CD14-positive monocyte (primary cell): ENCODE data around the gene YAF2. TPM values are rescaled to one million over a fixed set of nuclear protein-coding genes. Genes with fewer than 3 reads are reported as not detected.

ENCODE experiments used
- DNase-seq, 3 donors: peaks; one replicate each; pipeline ENCODE4 v3.0.0-alpha.2; 2011 to 2022
- H2AFZ ChIP-seq: 2 replicates; pipeline ENCODE4 v1.6.0; 2012; ENCODE audit warnings: mild to moderate bottlenecking, low read depth, low read length, inconsistent platforms; ENCODE audit not compliant: insufficient read depth, poor library complexity, severe bottlenecking
- H3K27ac ChIP-seq, 2 donors: 1 replicate in 1 of 2; 2 replicates in 1 of 2; pipeline ENCODE4 v1.5.1; 2012 to 2013; ENCODE audit warnings: low read length in 2 of 2, control low read depth in 1 of 2, inconsistent platforms in 1 of 2, low read depth in 1 of 2, mild to moderate bottlenecking in 1 of 2
- H3K27me3 ChIP-seq, 2 donors: one replicate each; pipeline versions ENCODE4 v1.6.0 to v1.6.1; 2011 to 2013; ENCODE audit warnings: low read length in 2 of 2; ENCODE audit not compliant: control insufficient read depth in 2 of 2, insufficient read depth in 2 of 2
- H3K36me3 ChIP-seq, 2 donors: replicated peaks in 1 of 2; 1 replicate in 1 of 2; 2 replicates in 1 of 2; pipeline versions ENCODE4 v1.5.1 to v1.6.1; 2012 to 2013; ENCODE audit warnings: low read length in 2 of 2, control low read depth in 1 of 2, inconsistent platforms in 1 of 2, mild to moderate bottlenecking in 1 of 2; ENCODE audit not compliant: insufficient read depth in 2 of 2, control insufficient read depth in 1 of 2
- H3K4me1 ChIP-seq, 2 donors: 1 replicate in 1 of 2; 2 replicates in 1 of 2; pipeline versions ENCODE4 v1.5.1 to v1.6.1; 2012 to 2013; ENCODE audit warnings: low read length in 2 of 2, control low read depth in 1 of 2, inconsistent platforms in 1 of 2, mild to moderate bottlenecking in 1 of 2, moderate library complexity in 1 of 2; ENCODE audit not compliant: insufficient read depth in 2 of 2, control insufficient read depth in 1 of 2
- H3K4me2 ChIP-seq: replicated peaks from 2 replicates; pipeline ENCODE3; 2012; ENCODE audit warnings: low read length, moderate library complexity, mild to moderate bottlenecking; ENCODE audit not compliant: poor library complexity, severe bottlenecking; ENCODE audit errors: extremely low read depth
- H3K4me3 ChIP-seq, 3 experiments: fragments of 200-600 bp in 1 of 3; sonication (generic) in 1 of 3; replicated peaks in 1 of 3; 1 replicate in 2 of 3; 2 replicates in 1 of 3; pipeline ENCODE4 v1.5.1; 2011 to 2013; ENCODE audit warnings: low read length in 3 of 3, mild to moderate bottlenecking in 3 of 3, control low read depth in 2 of 3, low read depth in 2 of 3, inconsistent platforms in 1 of 3, moderate library complexity in 1 of 3
- H3K79me2 ChIP-seq: 2 replicates; pipeline ENCODE4 v1.6.0; 2012; ENCODE audit warnings: mild to moderate bottlenecking, control low read depth, inconsistent platforms, low read length, moderate library complexity; ENCODE audit not compliant: insufficient read depth
- H3K9ac ChIP-seq: 2 replicates; pipeline ENCODE4 v1.6.0; 2017; ENCODE audit warnings: low read length, mild to moderate bottlenecking; ENCODE audit not compliant: insufficient read depth, poor library complexity, severe bottlenecking
- H3K9me3 ChIP-seq, 2 donors: replicated peaks in 1 of 2; 1 replicate in 1 of 2; 2 replicates in 1 of 2; pipeline versions ENCODE4 v1.5.1 to v1.6.1; 2012 to 2013; ENCODE audit warnings: low read length in 2 of 2, control low read depth in 1 of 2; ENCODE audit not compliant: control insufficient read depth in 1 of 2, insufficient read depth in 1 of 2
- H4K20me1 ChIP-seq: 2 replicates; pipeline ENCODE4 v1.6.0; 2012; ENCODE audit warnings: mild to moderate bottlenecking, low read length, control low read depth, moderate library complexity; ENCODE audit not compliant: insufficient read depth
- H3K27ac Mint-ChIP-seq, 7 donors: one replicate each; pipeline ENCODE4 v1.8.0; 2020; ENCODE audit warnings: mild to moderate bottlenecking in 7 of 7, mixed read lengths in 7 of 7, moderate library complexity in 6 of 7, inconsistent platforms in 2 of 7
- H3K27me3 Mint-ChIP-seq, 3 donors: one replicate each; pipeline ENCODE4 v1.8.0; 2021 to 2022; ENCODE audit warnings: low read depth in 3 of 3, mild to moderate bottlenecking in 3 of 3, mixed read lengths in 3 of 3, moderate library complexity in 3 of 3, inconsistent platforms in 1 of 3
- H3K36me3 Mint-ChIP-seq, 2 donors: one replicate each; pipeline ENCODE4 v1.8.0; 2020; ENCODE audit warnings: mixed read lengths in 2 of 2, inconsistent platforms in 1 of 2, mild to moderate bottlenecking in 1 of 2
- H3K4me1 Mint-ChIP-seq: one replicate; pipeline ENCODE4 v1.8.0; 2020; ENCODE audit warnings: mild to moderate bottlenecking, mixed read lengths
- H3K4me3 Mint-ChIP-seq, 2 donors: one replicate each; pipeline ENCODE4 v1.8.0; 2020; ENCODE audit warnings: mild to moderate bottlenecking in 2 of 2, mixed read lengths in 2 of 2, moderate library complexity in 1 of 2
- H3K9me3 Mint-ChIP-seq, 7 donors: one replicate each; pipeline ENCODE4 v1.8.0; 2020 to 2022; ENCODE audit warnings: mixed read lengths in 7 of 7, mild to moderate bottlenecking in 6 of 7, moderate library complexity in 6 of 7, inconsistent platforms in 2 of 7
- CTCF ChIP-seq: fragments of 200-600 bp; IDR thresholded peaks from one replicate; pipeline ENCODE4 v1.8.0; 2022; ENCODE audit warnings: antibody characterized with exemption, mild to moderate bottlenecking
- WGBS: methylation state at CpG from one replicate; pipeline ENCODE4 v1.1.5; 2013; ENCODE audit warnings: missing lambda C conversion rate; ENCODE audit not compliant: insufficient coverage; 5-methylcytosine and 5-hydroxymethylcytosine counted together
- intact Hi-C, 2 donors: fragments of 100-400 bp; cut with micrococcal nuclease; formaldehyde crosslinking; loops; one replicate each; pipeline versions ENCODE4 v1.15.0 to v1.15.1; 2023
- polyA plus RNA-seq, 3 donors: library from polyadenylated mRNA; depleted of rRNA in 1 of 3; unstranded in 2 of 3; stranded (reverse) in 1 of 3; fragments of 300-500 nt in 2 of 3; fragments of >200 nt in 1 of 3; fragmentation: Illumina TruSeq in 2 of 3; gene quantifications; 1 replicate in 2 of 3; 2 replicates in 1 of 3; pipeline ENCODE4 v1.2.3, GENCODE V29; 2012 to 2021

YAF2 gene
- polyA plus RNA-seq, 3 donors: 6.2 to 11.0 (median 8.5) TPM

- Mint-ChIP-seq H3K9me3 (peaks cover 0 to 1% (median 0%) of the 10 kb centered on the region in 7 donors), H3K27ac (no peak overlapping the region), H3K36me3 (peaks cover 19 to 33% of the 10 kb centered on the region in 2 donors), H3K27me3 (peaks cover 0 to 2% (median 0%) of the 10 kb centered on the region in 3 donors), H3K4me1 (peaks cover 14% of the 10 kb centered on the region), H3K4me3 (no peak overlapping the region)
- Histone ChIP-seq H3K79me2 (no peaks in the 10 kb centered on the region), H3K36me3 (peaks cover 0 to 14% of the 10 kb centered on the region in 2 donors), H3K4me2 (no peak overlapping the region), H3K27me3 (no peaks in the 10 kb centered on the region), H3K4me3 (no peak overlapping the region), H4K20me1 (no peaks in the 10 kb centered on the region), H3K4me1 (peaks cover 2 to 9% of the 10 kb centered on the region in 2 donors), H2AFZ (no peak overlapping the region), H3K9me3 (no peaks in the 10 kb centered on the region), H3K9ac (no peak overlapping the region), H3K27ac (no peak overlapping the region)
- intact Hi-C loops: no loop called here
- 100% methylated on average over 3 of the region's 6 CpGs for WGBS
- DNase-seq: no peak
- TF ChIP-seq CTCF: no peak
These were observed 70.3 kb downstream of the YAF2 start for GRCh38 chr12:42167711-42168110.

- TF ChIP-seq CTCF: no peak
- H3K27ac Mint-ChIP-seq: no peak overlapping the region
- H3K36me3 Mint-ChIP-seq: peaks cover 20 to 29% of the 10 kb centered on the region in 2 donors
These were observed 71.5 kb downstream of the YAF2 start for GRCh38 chr12:42166501-42166900.

More at GRCh38 chr12:42166501-42166900, 71.5 kb downstream of the YAF2 start:
- Histone ChIP-seq H3K4me2 (no peak overlapping the region), H3K9ac (no peak overlapping the region), H4K20me1 (no peaks in the 10 kb centered on the region), H3K9me3 (no peaks in the 10 kb centered on the region), H3K36me3 (peaks cover 2 to 12% of the 10 kb centered on the region in 2 donors), H3K4me3 (no peak overlapping the region), H3K79me2 (no peaks in the 10 kb centered on the region), H2AFZ (no peak overlapping the region), H3K27me3 (no peaks in the 10 kb centered on the region), H3K4me1 (peaks cover 0 to 6% of the 10 kb centered on the region in 2 donors), H3K27ac (no peak overlapping the region)
- peaks cover 12% of the 10 kb centered on the region for H3K4me1 Mint-ChIP-seq
- DNase-seq: no peak
- H3K27me3 Mint-ChIP-seq: peaks cover 0 to 2% (median 0%) of the 10 kb centered on the region in 3 donors
- intact Hi-C loops: no loop called here
- H3K9me3 Mint-ChIP-seq: peaks cover 0 to 1% (median 0%) of the 10 kb centered on the region in 7 donors
- no peak overlapping the region for H3K4me3 Mint-ChIP-seq
